HG02973 (cell line): ENCODE results near the gene AMBRA1.

ENCODE experiments used
- ATAC-seq: cut with Tn5 transposase; IDR thresholded peaks from one replicate; pipeline ENCODE4 v1.9.1; 2021; ENCODE audit warnings: moderate library complexity; ENCODE audit not compliant: unreplicated experiment

AMBRA1 gene

GRCh38 chr11:46356924-46357482, 236.8 kb downstream of the AMBRA1 start:
- ATAC-seq = no peak

- ATAC-seq = no peak
Measured at GRCh38 chr11:46353698-46354097, 240.1 kb downstream of the AMBRA1 start.

GRCh38 chr11:46352063-46352841, 241.6 kb downstream of the AMBRA1 start:
- ATAC-seq = no peak

- ATAC-seq = no peak
Measured at GRCh38 chr11:46351606-46352005, 242.2 kb downstream of the AMBRA1 start.

- ATAC-seq = no peak
Measured at GRCh38 chr11:46351148-46351547, 242.7 kb downstream of the AMBRA1 start.

GRCh38 chr11:46350695-46351094, 243.1 kb downstream of the AMBRA1 start:
- no peak for ATAC-seq

GRCh38 chr11:46348566-46349401, 245.0 kb downstream of the AMBRA1 start:
- no peak for ATAC-seq

GRCh38 chr11:46347637-46348311, 246.0 kb downstream of the AMBRA1 start:
- peak; percentile 2 for ATAC-seq

- ATAC-seq = peak; percentile 64
Measured at GRCh38 chr11:46346886-46347636, 246.8 kb downstream of the AMBRA1 start, which contains the start of gene DGKZ. TSS of gene DGKZ (plus strand) at chr11:46347463. CDS start at chr11:46347660, 197 bp downstream.
